GM19452 (cell line): Measurements from ENCODE around the gene QPRT.
"Not testable (repeated sequence)": the region's sequence is repeated elsewhere in the genome, so short reads cannot be mapped to it uniquely, and the experiment has no call there.

ENCODE experiments used
- ATAC-seq: cut with Tn5 transposase; IDR thresholded peaks from one replicate; pipeline ENCODE4 v1.9.1; 2021; ENCODE audit not compliant: unreplicated experiment

Gene QPRT

DNA sequence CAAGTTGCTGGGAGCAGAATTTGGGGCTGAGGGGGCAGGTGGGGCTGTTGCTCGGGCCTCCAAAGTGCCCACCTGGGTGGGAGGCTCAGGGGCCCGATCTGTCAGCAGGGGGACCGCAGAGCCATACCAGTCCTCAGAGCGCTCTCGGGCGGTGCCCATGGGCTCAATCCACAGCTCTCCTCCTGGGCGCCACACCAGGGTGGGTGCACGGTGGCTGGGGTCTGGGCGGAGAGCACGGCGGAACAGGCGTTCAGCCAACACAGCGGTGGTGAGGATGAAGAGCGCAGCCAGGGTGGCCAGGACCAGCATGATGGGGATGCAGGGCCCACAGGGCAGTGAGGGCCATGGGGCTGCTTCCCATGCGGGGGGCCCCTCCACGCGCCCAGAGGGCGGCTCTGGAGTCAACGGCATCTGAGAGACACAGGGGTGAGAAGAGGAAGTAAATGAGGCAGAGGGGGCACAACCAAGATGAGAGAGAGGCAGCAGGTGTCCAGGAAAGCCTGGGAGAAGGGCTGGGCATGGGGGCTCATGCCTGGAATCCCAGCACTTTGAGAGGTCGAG is 65.6 kb downstream of the QPRT start:
- no peak for ATAC-seq

DNA sequence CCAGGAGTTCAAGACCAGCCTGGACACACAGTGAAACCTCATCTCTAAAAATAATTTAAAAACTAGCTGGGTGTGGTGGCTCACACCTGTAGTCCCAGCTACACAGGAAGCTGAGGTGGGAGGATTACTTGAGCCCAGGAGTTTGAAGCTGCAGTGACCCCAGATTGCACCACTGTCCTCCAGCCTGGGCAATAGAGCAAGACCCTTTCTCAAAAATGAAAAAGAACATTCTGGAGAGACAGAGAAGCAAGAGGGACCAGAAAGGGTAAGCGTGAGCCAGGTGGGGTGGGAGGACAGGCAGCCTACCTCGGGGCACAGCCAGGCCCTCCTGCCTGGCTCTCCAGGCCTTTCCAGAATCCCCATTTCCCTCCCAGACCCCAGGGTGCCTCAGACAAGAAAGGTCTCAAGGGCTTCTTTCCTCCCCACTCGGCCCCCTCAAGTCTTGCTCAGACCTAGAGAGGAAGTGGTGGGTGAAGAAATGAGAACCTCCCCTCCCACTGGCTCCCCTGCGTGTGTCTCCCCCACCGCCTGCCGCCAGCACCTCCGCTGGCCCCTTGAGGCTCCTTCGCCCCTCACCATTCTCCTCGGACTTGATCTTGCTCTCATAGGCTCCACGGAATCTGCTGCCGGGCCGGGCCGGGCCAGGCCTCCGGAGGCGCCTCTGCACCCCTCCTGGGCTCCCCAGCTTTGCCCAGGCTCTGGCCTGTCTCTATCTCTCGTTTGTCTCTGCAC is 66.3 kb downstream of the QPRT start:
- ATAC-seq = peak; percentile 43

GRCh38 chr16:29745853-29746345 is 66.9 kb downstream of the QPRT start, which contains the start of gene C16orf54:
Gene C16orf54, minus strand, starts transcription at chr16:29745990. Its CDS starts 1,039 bp downstream, at chr16:29744951.
- ATAC-seq = peak; percentile 85

- ATAC-seq = not testable (repeated sequence)
Measured at GRCh38 chr16:29746518-29746917, 67.5 kb downstream of the QPRT start.
